Large intestine (tissue), 3 donors: ENCODE data around the gene COQ3. TPM values are rescaled to one million over a fixed set of nuclear protein-coding genes. Genes with fewer than 3 reads are reported as not detected.

Source experiments
- DNase-seq, 2 donors: peaks; one replicate each; pipeline versions ENCODE4 v3.0.0 to v3.0.0-alpha.2; 2013
- H3K27ac ChIP-seq: one replicate; pipeline ENCODE4 v1.5.1; 2013; ENCODE audit warnings: low read length
- H3K27me3 ChIP-seq: 2 replicates; pipeline ENCODE4 v1.6.1; 2013; ENCODE audit warnings: low read length; ENCODE audit not compliant: control insufficient read depth, insufficient read depth
- H3K36me3 ChIP-seq: 2 replicates; pipeline ENCODE4 v1.6.1; 2013; ENCODE audit warnings: low read length; ENCODE audit not compliant: control insufficient read depth, insufficient read depth
- H3K4me1 ChIP-seq: one replicate; pipeline ENCODE4 v1.6.1; 2013; ENCODE audit warnings: low read length; ENCODE audit not compliant: control insufficient read depth, insufficient read depth
- H3K4me3 ChIP-seq: one replicate; pipeline ENCODE4 v1.5.1; 2013; ENCODE audit warnings: low read length
- H3K9me3 ChIP-seq: one replicate; pipeline ENCODE4 v1.6.1; 2013; ENCODE audit warnings: mild to moderate bottlenecking, low read depth, low read length, moderate library complexity; ENCODE audit not compliant: control insufficient read depth
- WGBS: methylation state at CpG from one replicate; pipeline ENCODE4 v1.1.5; 2013; ENCODE audit warnings: low lambda C conversion rate; ENCODE audit not compliant: insufficient coverage; 5-methylcytosine and 5-hydroxymethylcytosine counted together
- polyA plus RNA-seq: library from polyadenylated mRNA; unstranded; fragments of 120-200 nt; gene quantifications from one replicate; pipeline ENCODE4 v1.2.1, GENCODE V29; 2013

COQ3 gene
- polyA plus RNA-seq, 1 donor: 8.2 TPM

DNA sequence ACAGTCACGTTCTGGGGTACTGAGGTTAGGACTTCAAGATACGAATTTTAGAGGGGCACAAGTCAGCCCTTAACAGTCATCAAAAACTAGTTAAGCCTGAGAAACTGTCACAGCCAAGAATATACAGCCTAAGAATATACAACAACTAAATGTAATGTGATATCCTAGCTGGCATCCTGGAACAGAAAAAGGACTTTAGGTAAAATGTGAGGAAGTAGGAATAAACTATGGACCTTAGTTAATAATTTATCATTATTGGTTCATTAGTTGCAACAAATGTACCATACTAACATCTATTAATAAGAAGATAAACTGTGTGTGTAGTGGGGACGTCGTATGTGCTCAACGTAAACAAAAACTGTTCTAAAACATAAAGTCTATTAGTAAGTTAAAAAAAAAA lies 30.0 kb upstream of the COQ3 start:
- DNase-seq: peak in 1 of 2 donors; percentile 23
- no CpG with 5 or more reads among the region's 5 CpGs for WGBS
- Histone ChIP-seq H3K9me3 (no peaks in the 10 kb centered on the region), H3K27ac (peak overlapping the region; percentile 97), H3K4me1 (peaks cover 25% of the 10 kb centered on the region), H3K27me3 (no peaks in the 10 kb centered on the region), H3K4me3 (peak overlapping the region; percentile 87), H3K36me3 (peaks cover 9% of the 10 kb centered on the region)

DNA sequence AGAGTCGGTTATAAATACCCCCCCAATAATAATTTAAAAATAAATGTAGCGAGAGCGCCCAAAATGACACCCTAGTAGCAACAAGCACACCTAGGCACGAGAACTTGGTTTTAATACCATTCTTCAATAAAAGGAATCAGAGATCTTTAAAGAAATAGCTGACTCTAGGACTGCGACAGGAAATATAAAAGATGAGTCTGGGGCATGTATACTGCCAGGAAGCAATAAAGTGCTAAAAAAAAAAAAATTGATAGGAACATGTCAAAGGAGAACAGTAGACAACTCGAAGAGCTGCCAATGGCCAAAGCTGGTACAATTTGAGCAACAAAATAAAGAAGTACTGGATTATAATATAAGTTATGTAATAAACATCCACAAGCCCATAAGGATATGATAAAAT lies 28.9 kb upstream of the COQ3 start:
- 90% methylated on average over 4 of the region's 6 CpGs for WGBS
- H3K27ac ChIP-seq: no peak overlapping the region
- H3K36me3 ChIP-seq: peaks cover 9% of the 10 kb centered on the region
- H3K4me1 ChIP-seq: peaks cover 25% of the 10 kb centered on the region
- no peak for DNase-seq
- no peak overlapping the region for H3K4me3 ChIP-seq
- no peaks in the 10 kb centered on the region for H3K9me3 ChIP-seq
- no peaks in the 10 kb centered on the region for H3K27me3 ChIP-seq

DNA sequence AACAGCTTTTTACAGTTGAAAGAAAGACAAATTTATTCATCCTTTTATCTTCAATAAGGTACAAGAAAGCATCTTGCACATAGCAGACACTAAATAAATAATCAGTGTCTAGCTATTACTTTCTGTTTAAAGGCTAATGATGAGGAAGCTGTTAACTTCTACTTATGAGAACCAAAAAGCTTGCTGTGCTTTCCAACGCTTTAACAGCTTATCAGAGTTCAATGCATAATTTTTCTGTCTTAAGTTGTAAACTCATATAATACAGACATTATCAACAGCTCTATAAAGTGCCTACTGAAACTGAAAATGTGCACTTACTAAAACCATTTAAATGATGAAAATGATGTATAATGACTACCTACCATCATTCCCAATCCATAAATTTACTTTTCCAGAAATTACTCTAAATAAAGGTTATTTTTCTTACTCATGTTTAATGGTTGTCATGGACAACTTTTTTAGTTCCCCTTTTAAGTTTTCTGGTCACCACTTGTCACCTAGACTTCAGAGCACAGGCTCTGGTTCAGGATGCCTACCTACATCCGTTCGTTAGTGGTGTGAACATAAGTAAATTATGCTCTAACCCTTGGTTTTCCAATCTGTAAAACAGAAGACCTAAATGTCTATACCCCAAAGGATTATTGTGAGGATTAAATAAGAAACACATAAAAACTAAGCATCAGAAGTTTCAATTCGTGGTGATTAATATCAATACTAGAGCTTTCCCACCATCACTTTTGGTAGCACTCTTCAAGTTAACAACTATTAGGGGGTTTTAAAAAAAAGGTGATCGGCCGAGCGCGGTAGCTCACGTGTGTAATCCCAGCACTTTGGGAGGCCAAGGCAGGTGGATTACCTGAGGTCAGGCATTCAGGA lies 23.1 kb upstream of the COQ3 start:
- no peak for DNase-seq
- Histone ChIP-seq H3K27ac (no peak overlapping the region), H3K4me3 (no peak overlapping the region), H3K9me3 (no peaks in the 10 kb centered on the region), H3K36me3 (peaks cover 20% of the 10 kb centered on the region), H3K27me3 (no peaks in the 10 kb centered on the region), H3K4me1 (no peaks in the 10 kb centered on the region)
- WGBS: 52% methylated on average over 2 of the region's 9 CpGs

DNA sequence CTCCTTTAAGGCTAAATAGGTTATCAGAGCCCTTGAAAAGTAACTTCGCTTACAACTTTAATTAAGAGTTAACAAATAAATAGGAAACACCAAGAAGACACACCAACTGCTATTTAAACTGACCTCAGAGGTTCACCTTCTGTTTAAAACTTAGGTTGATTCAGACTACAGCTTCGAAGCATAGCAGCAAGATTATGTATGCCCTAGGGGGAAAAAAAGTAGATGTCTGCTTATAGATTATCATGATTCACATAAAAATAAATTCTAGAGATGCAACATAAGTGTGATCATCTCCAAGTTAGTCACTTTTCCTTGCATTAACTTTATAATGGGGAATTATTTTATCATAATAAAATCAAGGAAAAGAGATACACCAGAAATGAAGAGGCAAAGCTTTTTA lies 22.2 kb upstream of the COQ3 start:
- Histone ChIP-seq H3K27ac (no peak overlapping the region), H3K27me3 (no peaks in the 10 kb centered on the region), H3K36me3 (peaks cover 21% of the 10 kb centered on the region), H3K4me3 (no peak overlapping the region), H3K4me1 (no peaks in the 10 kb centered on the region), H3K9me3 (no peaks in the 10 kb centered on the region)
- DNase-seq: no peak
- WGBS: no CpG with 5 or more reads among the region's 2 CpGs

DNA sequence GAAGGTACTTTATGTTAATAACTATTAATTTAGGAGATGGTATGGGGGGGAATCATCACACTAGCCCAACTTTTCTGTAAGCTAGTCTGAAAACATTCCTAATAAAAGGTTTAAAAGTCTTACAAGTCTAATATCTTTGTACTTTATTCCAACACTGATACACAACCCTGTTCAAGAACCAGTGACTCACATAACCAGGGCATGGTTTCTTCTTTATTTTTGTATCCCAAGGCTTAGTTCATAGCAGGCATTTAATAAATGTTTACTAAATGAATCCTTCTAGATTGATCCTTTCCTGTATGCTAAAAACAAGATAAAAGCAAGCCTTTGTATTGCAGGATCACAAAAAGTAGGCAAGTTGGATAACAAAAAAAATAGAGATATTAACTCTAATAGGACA lies 21.5 kb upstream of the COQ3 start:
- H3K27me3 ChIP-seq: no peaks in the 10 kb centered on the region
- H3K4me1 ChIP-seq: no peaks in the 10 kb centered on the region

DNA sequence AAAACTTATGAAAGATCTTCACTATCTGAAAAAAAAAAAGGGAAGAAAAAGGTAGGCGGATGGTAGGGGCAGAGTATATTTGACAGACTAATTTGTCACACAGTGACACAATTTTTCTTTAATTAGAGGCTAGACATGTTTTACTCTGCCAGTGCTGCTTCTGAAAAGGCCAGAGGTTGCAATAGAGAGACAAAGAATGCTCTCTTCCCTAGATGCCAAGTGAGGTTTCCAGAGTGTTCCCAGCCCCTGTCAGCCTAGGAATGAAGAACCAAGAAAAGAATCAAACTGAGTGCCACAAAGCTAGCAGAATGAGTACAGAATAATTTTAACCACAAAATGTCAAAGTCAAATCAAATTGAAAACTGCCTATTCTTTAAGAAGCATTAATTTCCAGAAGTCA lies 18.1 kb upstream of the COQ3 start:
- DNase-seq: no peak
- no peaks in the 10 kb centered on the region for H3K9me3 ChIP-seq
- H3K4me3 ChIP-seq: no peak overlapping the region
- peaks cover 49% of the 10 kb centered on the region for H3K36me3 ChIP-seq
- no peaks in the 10 kb centered on the region for H3K4me1 ChIP-seq
- 80% methylated on average over 1 of the region's 1 CpG for WGBS
- no peak overlapping the region for H3K27ac ChIP-seq
- no peaks in the 10 kb centered on the region for H3K27me3 ChIP-seq

More for the DNA sequence above, 21.5 kb upstream of the COQ3 start:
- Histone ChIP-seq H3K4me3 (no peak overlapping the region), H3K9me3 (no peaks in the 10 kb centered on the region), H3K36me3 (peaks cover 26% of the 10 kb centered on the region), H3K27ac (no peak overlapping the region)
- DNase-seq: no peak

DNA sequence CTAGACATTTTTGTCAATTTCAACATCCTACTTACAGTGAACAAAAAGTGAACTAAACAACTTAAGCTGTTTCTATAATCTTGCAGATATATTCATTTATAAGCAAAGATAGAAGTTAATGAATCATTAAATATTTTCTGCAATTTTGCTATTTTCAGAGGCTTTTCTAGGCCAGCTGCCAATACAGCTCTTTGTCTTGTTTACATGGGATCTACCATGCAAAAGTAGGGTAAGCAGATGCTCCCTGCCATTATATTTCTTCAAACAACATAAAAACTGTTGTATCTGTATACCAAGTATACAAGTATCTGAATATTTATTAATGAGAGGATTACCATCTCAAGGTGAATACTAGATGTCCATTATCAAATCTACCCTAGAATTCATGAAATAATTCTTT lies 15.7 kb upstream of the COQ3 start:
- Histone ChIP-seq H3K4me1 (no peaks in the 10 kb centered on the region), H3K36me3 (peaks cover 61% of the 10 kb centered on the region), H3K9me3 (no peaks in the 10 kb centered on the region), H3K4me3 (no peak overlapping the region), H3K27me3 (no peaks in the 10 kb centered on the region), H3K27ac (no peak overlapping the region)
- DNase-seq: no peak

DNA sequence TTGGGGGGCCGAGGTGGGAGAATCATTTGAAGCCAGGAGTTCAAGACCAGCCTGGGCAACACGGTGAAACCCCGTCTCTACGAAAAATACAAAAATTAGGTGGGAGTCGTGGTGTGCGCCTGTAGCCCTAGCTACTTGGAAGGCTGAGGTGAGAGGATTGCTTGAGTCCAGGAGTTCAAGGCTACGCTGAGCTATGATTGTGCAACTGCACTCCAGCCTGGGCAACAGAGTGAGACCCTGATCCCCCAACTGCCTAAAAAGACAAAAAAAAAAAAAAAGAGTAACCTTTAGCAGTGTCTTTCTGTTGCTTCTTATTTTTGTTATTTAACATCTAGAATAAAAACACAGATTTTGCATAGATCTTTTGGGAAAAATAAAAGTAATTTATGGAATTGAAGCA lies 13.1 kb upstream of the COQ3 start:
- Histone ChIP-seq H3K27ac (no peak overlapping the region), H3K9me3 (no peaks in the 10 kb centered on the region), H3K27me3 (no peaks in the 10 kb centered on the region), H3K4me1 (no peaks in the 10 kb centered on the region), H3K4me3 (no peak overlapping the region), H3K36me3 (peaks cover 69% of the 10 kb centered on the region)
- 67% methylated on average over 3 of the region's 7 CpGs for WGBS
- no peak for DNase-seq

DNA sequence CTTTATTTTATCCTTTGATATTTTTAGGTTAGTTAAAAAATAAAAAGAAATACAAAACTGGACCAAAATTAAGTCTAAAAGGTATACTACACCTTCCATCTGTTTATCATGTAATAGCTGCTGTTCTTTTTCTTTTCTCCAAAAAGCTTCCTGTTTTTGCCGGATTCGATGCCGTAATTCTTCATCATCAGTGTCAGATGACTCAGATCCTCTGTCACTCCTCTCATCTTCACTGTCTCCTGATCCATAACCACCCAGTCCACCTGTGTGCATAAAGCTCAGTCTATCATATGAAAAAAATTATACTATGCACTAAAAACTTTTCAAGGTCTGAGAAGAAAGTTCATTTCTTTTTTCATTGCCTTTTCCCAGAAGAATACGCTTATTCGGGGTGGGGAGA lies 8.5 kb upstream of the COQ3 start:
- DNase-seq: no peak
- H3K4me1 ChIP-seq: no peaks in the 10 kb centered on the region
- no peak overlapping the region for H3K4me3 ChIP-seq
- no peak overlapping the region for H3K27ac ChIP-seq
- H3K9me3 ChIP-seq: no peaks in the 10 kb centered on the region
- H3K36me3 ChIP-seq: peaks cover 60% of the 10 kb centered on the region
- WGBS: 97% methylated on average over 5 of the region's 5 CpGs
- no peaks in the 10 kb centered on the region for H3K27me3 ChIP-seq

DNA sequence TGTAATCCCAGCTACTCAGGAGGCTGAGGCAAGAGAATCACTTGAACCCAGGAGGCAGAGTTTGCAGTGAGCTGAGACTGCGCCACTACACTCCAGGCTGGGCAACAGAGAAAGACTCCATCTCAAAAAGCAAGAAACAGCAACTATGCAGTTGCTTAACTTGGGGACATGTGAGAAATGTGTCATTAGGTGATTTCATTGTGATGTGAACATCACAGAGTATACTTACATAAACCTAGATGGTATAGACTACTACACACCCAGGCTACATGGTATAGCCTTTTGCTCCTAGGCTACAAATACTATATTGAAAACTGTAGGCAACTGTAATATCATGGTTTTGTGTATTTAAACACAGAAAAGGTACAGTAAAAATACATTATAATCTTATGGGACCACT lies 3.3 kb upstream of the COQ3 start:
- Histone ChIP-seq H3K27me3 (no peaks in the 10 kb centered on the region), H3K4me3 (no peak overlapping the region), H3K27ac (no peak overlapping the region), H3K4me1 (peaks cover 3% of the 10 kb centered on the region), H3K9me3 (no peaks in the 10 kb centered on the region), H3K36me3 (peaks cover 20% of the 10 kb centered on the region)
- no CpG with 5 or more reads among the region's 1 CpG for WGBS
- no peak for DNase-seq

DNA sequence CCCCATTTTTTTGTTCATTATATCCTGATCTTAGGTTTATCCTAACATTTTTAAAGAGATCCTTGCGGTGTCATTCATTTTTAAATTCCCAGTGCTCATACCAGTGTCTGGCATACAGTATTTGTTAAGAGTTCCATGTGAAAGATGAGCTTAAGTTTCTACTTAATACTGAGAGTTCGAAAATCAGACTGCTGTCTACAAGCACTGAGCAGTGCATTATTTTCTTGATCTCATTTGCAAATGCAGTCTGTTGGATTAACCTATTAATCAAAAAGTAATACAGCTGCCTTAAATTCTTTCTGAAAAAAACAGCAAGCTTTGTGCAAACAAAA lies 663 bp downstream of the COQ3 start:
- no peaks in the 10 kb centered on the region for H3K27me3 ChIP-seq
- H3K36me3 ChIP-seq: no peaks in the 10 kb centered on the region
- H3K4me1 ChIP-seq: peaks cover 3% of the 10 kb centered on the region
- H3K9me3 ChIP-seq: no peaks in the 10 kb centered on the region
- no peak overlapping the region for H3K27ac ChIP-seq
- 40% methylated on average over 1 of the region's 2 CpGs for WGBS
- no peak for DNase-seq
- H3K4me3 ChIP-seq: peak overlapping the region; percentile 68
